ENCODE data around the gene RNF223. TPM values are rescaled to one million over a fixed set of nuclear protein-coding genes. Genes with fewer than 3 reads are reported as not detected.

Gene RNF223
- total and polyA plus RNA-seq, 2 of the 13 experiments (the other 11 are each of a cell fraction or from before 2014, with no cell fraction given): 0.03 TPM; not detected in 1

- no peak for TF ChIP-seq ATF7 (IDR thresholded peaks at IDR 0.05)
- 0 out of 2 replicates have a peak, but pooled peaks have one; percentile 40 for TF ChIP-seq ATF7 (CRISPR knock-in tag; IDR thresholded peaks at IDR 0.05)
- no peak for TF ChIP-seq TAF15 (IDR thresholded peaks at IDR 0.05; ENCODE audit: low read depth, low read length, poor library complexity, severe bottlenecking)
- TF ChIP-seq ZNF687 (CRISPR knock-in tag; IDR thresholded peaks at IDR 0.05): peak; percentile 44
- TF ChIP-seq PHF21A (CRISPR knock-in tag; IDR thresholded peaks at IDR 0.05): no peak
- TF ChIP-seq ZMYM2 (CRISPR knock-in tag; IDR thresholded peaks at IDR 0.05): no peak
- TF ChIP-seq, protein P1, sequence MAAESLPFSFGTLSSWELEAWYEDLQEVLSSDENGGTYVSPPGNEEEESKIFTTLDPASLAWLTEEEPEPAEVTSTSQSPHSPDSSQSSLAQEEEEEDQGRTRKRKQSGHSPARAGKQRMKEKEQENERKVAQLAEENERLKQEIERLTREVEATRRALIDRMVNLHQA (CRISPR knock-in tag; IDR thresholded peaks at IDR 0.05): no peak
- no peak for TF ChIP-seq MEIS1 (CRISPR knock-in tag; IDR thresholded peaks at IDR 0.05; ENCODE audit: borderline replicate concordance)
- no peak for TF ChIP-seq ZNF251 (CRISPR knock-in tag; IDR thresholded peaks at IDR 0.05)
- TF ChIP-seq MAZ (IDR thresholded peaks at IDR 0.05; ENCODE audit: borderline replicate concordance, low read depth, low read length): no peak
- TF ChIP-seq MAZ (CRISPR knock-in tag; IDR thresholded peaks at IDR 0.05; ENCODE audit: low read depth): no peak
- TF ChIP-seq FOXK1 (CRISPR knock-in tag; IDR thresholded peaks at IDR 0.05; ENCODE audit: borderline replicate concordance, low read depth): no peak
- peak; percentile 65 for TF ChIP-seq KDM2A (CRISPR knock-in tag; IDR thresholded peaks at IDR 0.05; ENCODE audit: borderline replicate concordance, low read depth)
- TF ChIP-seq, protein P2, sequence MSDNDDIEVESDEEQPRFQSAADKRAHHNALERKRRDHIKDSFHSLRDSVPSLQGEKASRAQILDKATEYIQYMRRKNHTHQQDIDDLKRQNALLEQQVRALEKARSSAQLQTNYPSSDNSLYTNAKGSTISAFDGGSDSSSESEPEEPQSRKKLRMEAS (IDR thresholded peaks at IDR 0.05): 0 out of 2 replicates have a peak, but pooled peaks have one; percentile 33
- peak; percentile 99 for TF ChIP-seq HNRNPLL (IDR thresholded peaks at IDR 0.05; ENCODE audit: low read depth, low read length, poor library complexity, severe bottlenecking)
- TF ChIP-seq ZNF280B (CRISPR knock-in tag; IDR thresholded peaks at IDR 0.05; ENCODE audit: borderline replicate concordance): no peak
- TF ChIP-seq ZNF644 (CRISPR knock-in tag; IDR thresholded peaks at IDR 0.05; ENCODE audit: low read depth): no peak
- TF ChIP-seq FOXK2 (IDR thresholded peaks at IDR 0.05): no peak
- TF ChIP-seq ZNF780A (CRISPR knock-in tag; IDR thresholded peaks at IDR 0.05): no peak
- peak; percentile 72; the same call in 1 of the 2 replicates for TF ChIP-seq NAIF1 (CRISPR knock-in tag; IDR thresholded peaks at IDR 0.05; ENCODE audit: borderline replicate concordance)
- peak; percentile 90 for TF ChIP-seq RFX1 (IDR thresholded peaks at IDR 0.05)
- TF ChIP-seq ZZZ3 (CRISPR knock-in tag; IDR thresholded peaks at IDR 0.05; ENCODE audit: borderline replicate concordance): no peak
- TF ChIP-seq, protein P3, sequence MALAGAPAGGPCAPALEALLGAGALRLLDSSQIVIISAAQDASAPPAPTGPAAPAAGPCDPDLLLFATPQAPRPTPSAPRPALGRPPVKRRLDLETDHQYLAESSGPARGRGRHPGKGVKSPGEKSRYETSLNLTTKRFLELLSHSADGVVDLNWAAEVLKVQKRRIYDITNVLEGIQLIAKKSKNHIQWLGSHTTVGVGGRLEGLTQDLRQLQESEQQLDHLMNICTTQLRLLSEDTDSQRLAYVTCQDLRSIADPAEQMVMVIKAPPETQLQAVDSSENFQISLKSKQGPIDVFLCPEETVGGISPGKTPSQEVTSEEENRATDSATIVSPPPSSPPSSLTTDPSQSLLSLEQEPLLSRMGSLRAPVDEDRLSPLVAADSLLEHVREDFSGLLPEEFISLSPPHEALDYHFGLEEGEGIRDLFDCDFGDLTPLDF (CRISPR knock-in tag; IDR thresholded peaks at IDR 0.05): no peak; the same call in 1 of the 2 replicates
- TF ChIP-seq GATAD1 (CRISPR knock-in tag; IDR thresholded peaks at IDR 0.05): 0 out of 2 replicates have a peak, but pooled peaks have one; percentile 17
Observed at GRCh38 chr1:1069056-1069710, 4.9 kb downstream of the RNF223 start (continued).

Data from HepG2 (cell line).